GM12878 (cell line): ENCODE measurements around the gene TERB1. TPM values are rescaled to one million over a fixed set of nuclear protein-coding genes. Genes with fewer than 3 reads are reported as not detected.
A peak's percentile ranks its signal among the peaks of the same experiment; 100 is the strongest.

Source experiments
- ATAC-seq: fragments of 200-7000 bp; cut with Tn5 transposase; 3 replicates; pipeline ENCODE4 v1.9.1; 2020; ENCODE audit warnings: mild to moderate bottlenecking, moderate library complexity
- BruUV-seq: library from RNA; stranded (reverse); fragments of 400-500 nt; replicated peaks from 2 replicates; lab custom pipeline; 2021; lab: Mats Ljungman, UMichigan
- CTCF ChIA-PET: fragments of 300-600 bp; sonication (Branson Sonifier 250); formaldehyde crosslinking; extraction: SDS; loops from one replicate; lab custom pipeline; 2021; ENCODE audit warnings: inconsistent platforms; lab: Yijun Ruan, JAX
- POLR2A ChIA-PET: fragments of 350-600 bp; formaldehyde crosslinking; extraction: SDS; loops from one replicate; lab custom pipeline; 2021; ENCODE audit warnings: inconsistent platforms; lab: Charles Lee
- RAD21 ChIA-PET: fragments of 300-600 bp; sonication (Branson Sonifier 250); formaldehyde crosslinking; loops from one replicate; lab custom pipeline; 2023; ENCODE audit warnings: antibody characterized with exemption; ENCODE audit not compliant: unreplicated experiment; lab: Charles Lee
- SMC1A ChIA-PET: fragments of 300-600 bp; sonication (Branson Sonifier 250); formaldehyde crosslinking; loops from one replicate; lab custom pipeline; 2023; ENCODE audit not compliant: unreplicated experiment, uncharacterized antibody; lab: Charles Lee
- DNase-seq: peaks from one replicate; pipeline ENCODE4 v3.0.0-alpha.2; 2011; ENCODE audit warnings: low read depth, low spot score
- FAIRE-seq: peaks from 3 replicates; lab custom pipeline; 2011; peaks lifted over from hg19 to GRCh38; lab: Jason Lieb, UNC
- H2AFZ ChIP-seq: 2 replicates; pipeline ENCODE4 v1.6.0; 2011; ENCODE audit warnings: low read depth, low read length, control low read depth; ENCODE audit not compliant: control insufficient read depth
- H3K27ac ChIP-seq: 2 replicates; pipeline ENCODE4 v1.5.1; 2011; ENCODE audit warnings: control low read depth; ENCODE audit not compliant: control insufficient read depth, insufficient read depth
- H3K27me3 ChIP-seq, 2 experiments: replicated peaks in 1 of 2; 2 replicates each; pipeline versions ENCODE4 v1.6.0 to v1.6.1; 2011; ENCODE audit warnings: low read length in 1 of 2; ENCODE audit not compliant: control insufficient read depth in 2 of 2, insufficient read depth in 2 of 2
- H3K36me3 ChIP-seq, 2 experiments: 2 replicates each; pipeline ENCODE4 v1.5.1; 2011; ENCODE audit warnings: low read length in 1 of 2; ENCODE audit not compliant: control insufficient read depth in 2 of 2, insufficient read depth in 2 of 2
- H3K4me1 ChIP-seq: 2 replicates; pipeline ENCODE4 v1.6.1; 2011; ENCODE audit warnings: mild to moderate bottlenecking, low read length, moderate library complexity, mixed read lengths; ENCODE audit not compliant: control insufficient read depth, insufficient read depth
- H3K4me2 ChIP-seq: 2 replicates; pipeline ENCODE4 v1.6.0; 2011; ENCODE audit warnings: control low read depth; ENCODE audit not compliant: control insufficient read depth, insufficient read depth
- H3K4me3 ChIP-seq: fragments of 200-600 bp; sonication (generic); 2 replicates; pipeline ENCODE4 v1.5.1; 2016
- H3K79me2 ChIP-seq: 2 replicates; pipeline ENCODE4 v1.6.0; 2011; ENCODE audit warnings: low read length; ENCODE audit not compliant: control insufficient read depth, insufficient read depth
- H3K9ac ChIP-seq: 2 replicates; pipeline ENCODE4 v1.8.0; 2011; ENCODE audit warnings: low read length, control low read depth, mixed read lengths; ENCODE audit not compliant: control insufficient read depth, insufficient read depth
- H3K9me3 ChIP-seq: replicated peaks from 3 replicates; pipeline ENCODE4 v1.5.1; 2011; ENCODE audit warnings: mild to moderate bottlenecking, low read length; ENCODE audit not compliant: control insufficient read depth, insufficient read depth
- H4K20me1 ChIP-seq: 2 replicates; pipeline ENCODE4 v1.6.0; 2011; ENCODE audit not compliant: control insufficient read depth, insufficient read depth
- ATF7 ChIP-seq: fragments of 450-650 bp; IDR thresholded peaks from 2 replicates; pipeline ENCODE4 v1.6.1; 2016; ENCODE audit warnings: low read depth, mild to moderate bottlenecking
- CEBPZ ChIP-seq: fragments of 150-350 bp; IDR thresholded peaks from 2 replicates; pipeline ENCODE4 v1.6.1; 2016; ENCODE audit warnings: low read depth, low read length
- CHD1 ChIP-seq: IDR thresholded peaks from 2 replicates; pipeline ENCODE4 v1.6.1; 2012; ENCODE audit warnings: low read depth, low read length, improper control_type of control experiment
- EED ChIP-seq: sonication (generic); IDR thresholded peaks from 2 replicates; pipeline ENCODE4 v1.6.1; 2016; ENCODE audit warnings: antibody characterized with exemption, low read depth
- EGR1 ChIP-seq, 2 experiments: IDR thresholded peaks; 1 replicate in 1 of 2; 2 replicates in 1 of 2; pipeline ENCODE4 v1.6.1; 2011 to 2012; ENCODE audit warnings: low read depth in 2 of 2, low read length in 2 of 2, borderline replicate concordance in 1 of 2, mild to moderate bottlenecking in 1 of 2, moderate library complexity in 1 of 2
- FOXK2 ChIP-seq: fragments of 450-650 bp; IDR thresholded peaks from 2 replicates; pipeline ENCODE4 v1.6.1; 2017; ENCODE audit warnings: mild to moderate bottlenecking, moderate library complexity
- IRF5 ChIP-seq: fragments of 450-650 bp; IDR thresholded peaks from 2 replicates; pipeline ENCODE4 v1.6.1; 2017; ENCODE audit warnings: borderline replicate concordance
- KAT2A ChIP-seq: conservative IDR thresholded peaks from 2 replicates; pipeline ENCODE4 v1.6.1; 2011; ENCODE audit warnings: low read depth, low read length; ENCODE audit not compliant: control insufficient read depth
- PML ChIP-seq: IDR thresholded peaks from 2 replicates; pipeline ENCODE4 v1.6.1; 2012; ENCODE audit warnings: low read length, inconsistent platforms
- POLR2AphosphoS5 ChIP-seq: IDR thresholded peaks from 2 replicates; pipeline ENCODE4 v1.6.1; 2011; ENCODE audit warnings: mild to moderate bottlenecking, low read length, inconsistent platforms
- RFX5 ChIP-seq: IDR thresholded peaks from 2 replicates; pipeline ENCODE4 v1.6.1; 2011; ENCODE audit warnings: low read depth, low read length, improper control_type of control experiment
- RUNX3 ChIP-seq: IDR thresholded peaks from 2 replicates; pipeline ENCODE4 v1.6.1; 2012; ENCODE audit warnings: low read length, inconsistent platforms
- SMAD1 ChIP-seq: fragments of 450-650 bp; IDR thresholded peaks from 2 replicates; pipeline ENCODE4 v1.6.1; 2018; ENCODE audit warnings: mild to moderate bottlenecking, low read depth; ENCODE audit not compliant: partially characterized antibody
- SMAD5 ChIP-seq: IDR thresholded peaks from 2 replicates; pipeline ENCODE4 v1.6.1; 2016; ENCODE audit warnings: antibody characterized with exemption, low read depth
- SREBF1 ChIP-seq: IDR thresholded peaks from 2 replicates; pipeline ENCODE4 v1.6.1; 2012; ENCODE audit warnings: mild to moderate bottlenecking, low read length
- SREBF2 ChIP-seq: IDR thresholded peaks from 2 replicates; pipeline ENCODE4 v1.6.1; 2012; ENCODE audit warnings: mild to moderate bottlenecking, low read length
- SRF ChIP-seq, 2 experiments: IDR thresholded peaks; 2 replicates each; pipeline ENCODE4 v1.6.1; 2011; ENCODE audit warnings: low read depth in 2 of 2, low read length in 2 of 2, mild to moderate bottlenecking in 1 of 2, moderate library complexity in 1 of 2
- STAT3 ChIP-seq: IDR thresholded peaks from 2 replicates; pipeline ENCODE4 v1.6.1; 2011; ENCODE audit warnings: low read depth, low read length, improper control_type of control experiment
- TBL1XR1 ChIP-seq: IDR thresholded peaks from 2 replicates; pipeline ENCODE4 v1.6.1; 2012; ENCODE audit warnings: low read depth, low read length, improper control_type of control experiment
- YBX1 ChIP-seq: fragments of 450-650 bp; IDR thresholded peaks from 2 replicates; pipeline ENCODE4 v1.6.1; 2016; ENCODE audit warnings: antibody characterized with exemption
- ZSCAN29 ChIP-seq: fragments of 450-650 bp; IDR thresholded peaks from 2 replicates; pipeline ENCODE4 v1.6.1; 2017; ENCODE audit warnings: mild to moderate bottlenecking, moderate library complexity
- WGBS: methylation state at CpG from one replicate; pipeline ENCODE4 v1.1.6; 2016; ENCODE audit warnings: low lambda C conversion rate; ENCODE audit not compliant: insufficient replicate concordance, insufficient coverage; ENCODE audit errors: missing lambda C conversion rate; 5-methylcytosine and 5-hydroxymethylcytosine counted together
- in situ Hi-C: fragments of 300-500 bp; cut with MboI; formaldehyde crosslinking; loops from 9 replicates; pipeline ENCODE4 v1.14.3; 2018; ENCODE audit warnings: mixed read lengths
- intact Hi-C: fragments of 100-400 bp; cut with micrococcal nuclease; formaldehyde crosslinking; loops from one replicate; pipeline ENCODE4 v1.14.2; 2022; ENCODE audit not compliant: unreplicated experiment
- polyA plus RNA-seq, 11 experiments: library from polyadenylated mRNA; depleted of rRNA in 4 of 11; unstranded in 6 of 11; stranded (reverse) in 5 of 11; fragments of >200 nt; fragmentation: Nextera tagmentation in 4 of 11; fragmentation: Illumina TruSeq in 1 of 11; extraction: Ambion mirVana in 4 of 11; extraction: Trizol in 1 of 11; gene quantifications; 1 replicate in 1 of 11; 2 replicates in 10 of 11; pipeline versions ENCODE4 v1.2.1 to v1.2.3, GENCODE V29; 2011 to 2016; ENCODE audit warnings: inconsistent platforms in 2 of 11, missing spikeins in 2 of 11, low read depth in 1 of 11
- total RNA-seq, 4 experiments: library from RNA; depleted of rRNA in 3 of 4; stranded (reverse); fragments of >200 nt in 3 of 4; fragmentation: Illumina TruSeq in 1 of 4; extraction: Trizol in 1 of 4; gene quantifications; 2 replicates each; pipeline versions ENCODE4 v1.2.1 to v1.2.3, GENCODE V29; 2013 to 2021

Gene TERB1
- total and polyA plus RNA-seq, 10 of the 15 experiments (the other 5 are each of a cell fraction or from before 2014, with no cell fraction given), result 0.03 to 0.10 (median 0.06) TPM; not detected in 7

GRCh38 chr16:66751303-66751991, 49.9 kb downstream of the TERB1 start, which contains the start of gene DYNC1LI2:
DYNC1LI2 (minus strand) TSS chr16:66751609; CDS start chr16:66751591, 18 bp downstream.
- POLR2A ChIA-PET, result interaction anchor here (1.6 kb wide), 1 partner anchor 10 kb away, joined by 5 read pairs; no protein-coding TSS in a partner anchor
- CTCF ChIA-PET, result interaction anchor here (0.6 to 3.1 kb wide), 24 partner anchors 10 to 192 kb away, joined by 3 to 43 read pairs (median 5); partner anchors contain the start of gene NAE1
- H3K9ac ChIP-seq, result peak within 1 kb of the TSS; percentile 92
- H4K20me1 ChIP-seq, result no peaks in the 10 kb centered on the region
- peak; percentile 79 for ATAC-seq
- WGBS, result under 1% methylated on average over 37 of the region's 90 CpGs
- RAD21 ChIA-PET, result interaction anchor here (0.7 to 1.9 kb wide), 6 partner anchors 10 to 344 kb away, joined by 3 to 7 read pairs (median 4); partner anchors contain the start of gene NAE1
- peaks cover 29% of the 10 kb centered on the region for H3K79me2 ChIP-seq
- H3K4me1 ChIP-seq, result peaks cover 7% of the 10 kb centered on the region
- DNase-seq, result no peak
- SMC1A ChIA-PET, result interaction anchor here (0.7 to 2.0 kb wide), 5 partner anchors 14 to 346 kb away, joined by 3 to 8 read pairs (median 5); no protein-coding TSS in a partner anchor
- in situ Hi-C loops (no loop called here), intact Hi-C loops (loop anchor here (5.0 kb wide), 1 partner anchor 176 kb away; the partner anchor contains the start of gene RRAD)
- BruUV-seq, result no TSS peak
- peaks cover 2 to 8% of the 10 kb centered on the region in 2 experiments; a peak in 3 of 4 replicates for H3K36me3 ChIP-seq
- H3K27ac ChIP-seq, result peak within 1 kb of the TSS; percentile 92
- no peaks in the 10 kb centered on the region for H3K9me3 ChIP-seq
- peak within 1 kb of the TSS; percentile 94 for H3K4me2 ChIP-seq
- peak within 1 kb of the TSS; percentile 84 for H3K4me3 ChIP-seq
- peak within 1 kb of the TSS; percentile 95 for H2AFZ ChIP-seq
- peak; percentile 52 for FAIRE-seq
- peaks cover 0 to 3% of the 10 kb centered on the region in 2 experiments; a peak in 1 of 4 replicates for H3K27me3 ChIP-seq
- TF ChIP-seq SREBF2 (no peak), EGR1 (IDR thresholded peaks at IDR 0.05; ENCODE audit: borderline replicate concordance in 1 of 2, low read depth in 2 of 2, low read length in 2 of 2) (peak in 1 of 2 experiments; percentile 20; a peak in 1 of 3 replicates), STAT3 (no peak), POLR2AphosphoS5 (peak; percentile 65; the same call in 1 of the 2 replicates), RUNX3 (peak; percentile 40), RFX5 (no peak), ZSCAN29 (peak; percentile 79), KAT2A (no peak), SMAD1 (no peak), IRF5 (no peak), TBL1XR1 (peak; percentile 35; the same call in 1 of the 2 replicates), SMAD5 (peak; percentile 62; the same call in 1 of the 2 replicates), SREBF1 (0 out of 2 replicates have a peak, but pooled peaks have one; percentile 21), FOXK2 (no peak), CEBPZ (no peak), ATF7 (no peak), EED (no peak), CHD1 (no peak), YBX1 (no peak), SRF (IDR thresholded peaks at IDR 0.05; ENCODE audit: low read depth in 2 of 2, low read length in 2 of 2) (no peak), PML (no peak)
